ENCODE measurements around the gene GABRB1. TPM values are rescaled to one million over a fixed set of nuclear protein-coding genes. Genes with fewer than 3 reads are reported as not detected.

Gene GABRB1
- total and polyA plus RNA-seq, 2 of the 8 experiments (the other 6 are each of a cell fraction or from before 2014, with no cell fraction given) = 0.22 to 0.38 TPM

- no peak overlapping the region for H2BK5ac ChIP-seq (ENCODE audit: low read depth, low read length)
- ChIA-PET POLR2A (ENCODE audit: partially characterized antibody) (no interaction called here), CTCF (ENCODE audit: partially characterized antibody) (no interaction called here)
- no peak overlapping the region for H3K56ac ChIP-seq (replicated peaks; ENCODE audit: insufficient read length, low read depth, low read length)
- no peak overlapping the region for H3K18ac ChIP-seq (ENCODE audit: extremely low read depth, low read length)
- FAIRE-seq (no peak), DNase-seq (ENCODE audit: low read depth in 1 of 2, low spot score in 2 of 2) (no peak)
- H3K4ac ChIP-seq (replicated peaks; ENCODE audit: insufficient read length, low read depth, low read length) = no peak overlapping the region
- no peak overlapping the region for H3K9ac ChIP-seq (replicated peaks in 1 of 4; ENCODE audit: extremely low read depth in 1 of 4, low read depth in 3 of 4, low read length in 3 of 4)
- no peak overlapping the region for H4K8ac ChIP-seq (ENCODE audit: extremely low read depth, insufficient read depth, low read length)
- H2BK20ac ChIP-seq (ENCODE audit: low read length) = no peak overlapping the region
- H3K4me1 ChIP-seq (replicated peaks in 1 of 4; ENCODE audit: control insufficient read depth in 3 of 4, insufficient read depth in 4 of 4, low read length in 3 of 4) = no peaks in the 10 kb centered on the region
- H3K14ac ChIP-seq (ENCODE audit: insufficient read length) = no peak overlapping the region
- H4K5ac ChIP-seq (ENCODE audit: insufficient read length, low read depth, low read length) = no peak overlapping the region
- no peaks in the 10 kb centered on the region for H3K9me3 ChIP-seq (ENCODE audit: insufficient read depth in 2 of 2, low read depth in 1 of 2, low read length in 1 of 2)
- no peaks in the 10 kb centered on the region for H3K27me3 ChIP-seq (replicated peaks in 1 of 4; ENCODE audit: control insufficient read depth in 3 of 4, extremely low read depth in 1 of 4, insufficient read depth in 3 of 4, low read length in 3 of 4)
- no peaks in the 10 kb centered on the region for H4K20me1 ChIP-seq (replicated peaks in 1 of 2; ENCODE audit: control insufficient read depth in 1 of 2, insufficient read depth in 2 of 2, low read length in 2 of 2)
- H3K79me1 ChIP-seq (ENCODE audit: low read depth, low read length) = no peaks in the 10 kb centered on the region
- no peak overlapping the region for H3K23ac ChIP-seq (ENCODE audit: insufficient read length)
- no peak overlapping the region for H3K4me3 ChIP-seq (ENCODE audit: extremely low read depth in 1 of 4, insufficient read depth in 2 of 4, low read depth in 3 of 4, low read length in 4 of 4)
- no peaks in the 10 kb centered on the region for H3K79me2 ChIP-seq (ENCODE audit: control insufficient read depth in 1 of 2, insufficient read depth in 2 of 2, low read length in 2 of 2)
- H2BK120ac ChIP-seq (replicated peaks; ENCODE audit: low read depth, low read length) = no peak overlapping the region
- no peak overlapping the region for H3K4me2 ChIP-seq (ENCODE audit: insufficient read depth in 1 of 2, low read depth in 2 of 2, low read length in 2 of 2)
- no peak overlapping the region for H2AFZ ChIP-seq (ENCODE audit: low read length)
- no peaks in the 10 kb centered on the region for H3K36me3 ChIP-seq (ENCODE audit: control insufficient read depth in 2 of 4, insufficient read depth in 4 of 4, low read length in 3 of 4)
- no peak overlapping the region for H4K91ac ChIP-seq (replicated peaks; ENCODE audit: insufficient read length, low read length)
- no peak overlapping the region for H3K27ac ChIP-seq (ENCODE audit: low read depth, low read length)
- no peak overlapping the region for H2AK5ac ChIP-seq (ENCODE audit: low read depth, low read length)
- H2BK12ac ChIP-seq (ENCODE audit: low read depth, low read length) = no peak overlapping the region
- H3K23me2 ChIP-seq (ENCODE audit: low read depth, low read length) = no peaks in the 10 kb centered on the region; the same call in 1 of the 2 replicates
- no peak overlapping the region for H2BK15ac ChIP-seq (ENCODE audit: low read length)
- TF ChIP-seq RNF2 (IDR thresholded peaks at IDR 0.05; ENCODE audit: borderline replicate concordance, low read depth, low read length, missing control alignments, poor library complexity, severe bottlenecking) = no peak
Observed at GRCh38 chr4:47012676-47013075, 18.7 kb upstream of the GABRB1 start.

Data from H1 (cell line).